Measurements from ENCODE around the gene PSME4.
"Not testable (repeated sequence)": the region's sequence is repeated elsewhere in the genome, so short reads cannot be mapped to it uniquely, and the experiment has no call there.

PSME4 gene

GRCh38 chr2:53961478-53962216 lies 9.1 kb downstream of the PSME4 start:
- not testable (repeated sequence) for DNase-seq

- no peak for DNase-seq
Measured at GRCh38 chr2:53960476-53960875, 10.3 kb downstream of the PSME4 start.

- DNase-seq, result no peak
Measured at GRCh38 chr2:53958443-53958842, 12.3 kb downstream of the PSME4 start.

- DNase-seq, result no peak
Measured at GRCh38 chr2:53952519-53952918, 18.3 kb downstream of the PSME4 start.

GRCh38 chr2:53949457-53949856 lies 21.3 kb downstream of the PSME4 start:
- no peak for DNase-seq

- DNase-seq, result peak; percentile 9
Measured at GRCh38 chr2:53945538-53945937, 25.3 kb downstream of the PSME4 start.

GRCh38 chr2:53944542-53944941 lies 26.3 kb downstream of the PSME4 start:
- no peak for DNase-seq

- DNase-seq, result no peak
Measured at GRCh38 chr2:53942280-53942679, 28.5 kb downstream of the PSME4 start.

- DNase-seq, result no peak
Measured at GRCh38 chr2:53941749-53942148, 29.0 kb downstream of the PSME4 start.

GRCh38 chr2:53939656-53940055 lies 31.1 kb downstream of the PSME4 start:
- DNase-seq, result no peak

- no peak for DNase-seq
Measured at GRCh38 chr2:53938904-53939303, 31.9 kb downstream of the PSME4 start.

GRCh38 chr2:53933329-53933728 lies 37.5 kb downstream of the PSME4 start:
- DNase-seq, result no peak

GRCh38 chr2:53926321-53926720 lies 44.5 kb downstream of the PSME4 start:
- not testable (repeated sequence) for DNase-seq

GRCh38 chr2:53913721-53914120 lies 57.1 kb downstream of the PSME4 start:
- DNase-seq, result peak; percentile 62

GRCh38 chr2:53911434-53912189 lies 59.2 kb downstream of the PSME4 start:
- no peak for DNase-seq

- DNase-seq, result no peak
Measured at GRCh38 chr2:53907582-53907981, 63.2 kb downstream of the PSME4 start.

GRCh38 chr2:53905396-53905795 lies 65.4 kb downstream of the PSME4 start:
- no peak for DNase-seq

- DNase-seq, result no peak
Measured at GRCh38 chr2:53903011-53903410, 67.8 kb downstream of the PSME4 start.

GRCh38 chr2:53901192-53901591 lies 69.6 kb downstream of the PSME4 start:
- DNase-seq, result no peak

GRCh38 chr2:53896864-53897263 lies 73.9 kb downstream of the PSME4 start:
- peak; percentile 87 for DNase-seq

GRCh38 chr2:53886406-53887280 lies 84.2 kb downstream of the PSME4 start:
- no peak for DNase-seq

- no peak for DNase-seq
Measured at GRCh38 chr2:53884883-53885282, 85.9 kb downstream of the PSME4 start.

- DNase-seq, result no peak
Measured at GRCh38 chr2:53881986-53882385, 88.8 kb downstream of the PSME4 start.
